SJSA1 (cell line): ENCODE data around the gene PCSK9. TPM values are rescaled to one million over a fixed set of nuclear protein-coding genes. Genes with fewer than 3 reads are reported as not detected.

ENCODE experiments used
- DNase-seq, 2 experiments: peaks; one replicate each; pipeline ENCODE4 v3.0.0-alpha.2; 2015 to 2020; ENCODE audit warnings: low spot score in 2 of 2, low read depth in 1 of 2
- H3K27ac ChIP-seq: fragments of 250-450 bp; sonication (Bioruptor Pico); 2 replicates; pipeline ENCODE4 v1.5.1; 2020; ENCODE audit warnings: mild to moderate bottlenecking, moderate library complexity
- H3K27me3 ChIP-seq: fragments of 250-450 bp; sonication (Bioruptor Pico); replicated peaks from 2 replicates; pipeline ENCODE4 v1.5.1; 2020; ENCODE audit warnings: mild to moderate bottlenecking, moderate library complexity
- H3K36me3 ChIP-seq: fragments of 250-450 bp; sonication (Bioruptor Pico); 2 replicates; pipeline ENCODE4 v1.5.1; 2020; ENCODE audit warnings: mild to moderate bottlenecking
- H3K4me1 ChIP-seq: fragments of 250-450 bp; sonication (Bioruptor Pico); replicated peaks from 2 replicates; pipeline ENCODE4 v1.6.1; 2021; ENCODE audit warnings: mild to moderate bottlenecking
- H3K4me3 ChIP-seq: fragments of 250-450 bp; sonication (Bioruptor Pico); 2 replicates; pipeline ENCODE4 v1.5.1; 2020; ENCODE audit warnings: mild to moderate bottlenecking
- H3K9me3 ChIP-seq: fragments of 250-450 bp; sonication (Bioruptor Pico); replicated peaks from 2 replicates; pipeline ENCODE4 v1.5.1; 2020; ENCODE audit warnings: mild to moderate bottlenecking
- total RNA-seq: library from RNA; depleted of rRNA; stranded (reverse); fragments of >200 nt; shearing (Covaris generic); gene quantifications from 2 replicates; pipeline ENCODE4 v1.2.3, GENCODE V29; 2014

The PCSK9 gene
- total RNA-seq, 1 experiment from 2014 or later, result 0.03 TPM

GRCh38 chr1:55041613-55042012 lies 2.3 kb downstream of the PCSK9 start:
- Histone ChIP-seq H3K4me1 (peaks cover 6% of the 10 kb centered on the region; the same call in 1 of the 2 replicates), H3K27me3 (peaks cover 57% of the 10 kb centered on the region), H3K4me3 (no peak overlapping the region), H3K27ac (no peak overlapping the region), H3K36me3 (no peaks in the 10 kb centered on the region), H3K9me3 (no peaks in the 10 kb centered on the region; the same call in 1 of the 2 replicates)
- no peak for DNase-seq

GRCh38 chr1:55043011-55043410 lies 3.7 kb downstream of the PCSK9 start:
- Histone ChIP-seq H3K4me1 (peaks cover 6% of the 10 kb centered on the region; the same call in 1 of the 2 replicates), H3K36me3 (no peaks in the 10 kb centered on the region), H3K27me3 (peaks cover 44% of the 10 kb centered on the region), H3K27ac (no peak overlapping the region), H3K9me3 (no peaks in the 10 kb centered on the region; the same call in 1 of the 2 replicates), H3K4me3 (no peak overlapping the region)
- no peak for DNase-seq

- Histone ChIP-seq H3K4me1 (peaks cover 6% of the 10 kb centered on the region; the same call in 1 of the 2 replicates), H3K27ac (no peak overlapping the region), H3K9me3 (no peaks in the 10 kb centered on the region; the same call in 1 of the 2 replicates), H3K36me3 (no peaks in the 10 kb centered on the region), H3K27me3 (peaks cover 37% of the 10 kb centered on the region), H3K4me3 (no peak overlapping the region)
- DNase-seq, result no peak
Measured at GRCh38 chr1:55043726-55044125, 4.4 kb downstream of the PCSK9 start.

GRCh38 chr1:55044617-55045397 lies 5.5 kb downstream of the PCSK9 start:
- Histone ChIP-seq H3K27me3 (peaks cover 26% of the 10 kb centered on the region), H3K9me3 (no peaks in the 10 kb centered on the region), H3K4me1 (peaks cover 1% of the 10 kb centered on the region; the same call in 1 of the 2 replicates), H3K36me3 (no peaks in the 10 kb centered on the region), H3K27ac (no peak overlapping the region), H3K4me3 (no peak overlapping the region)
- no peak for DNase-seq

GRCh38 chr1:55045430-55045829 lies 6.1 kb downstream of the PCSK9 start:
- Histone ChIP-seq H3K4me1 (no peaks in the 10 kb centered on the region), H3K36me3 (no peaks in the 10 kb centered on the region), H3K27me3 (peaks cover 20% of the 10 kb centered on the region), H3K4me3 (no peak overlapping the region), H3K27ac (no peak overlapping the region), H3K9me3 (no peaks in the 10 kb centered on the region)
- no peak for DNase-seq

GRCh38 chr1:55046871-55047270 lies 7.5 kb downstream of the PCSK9 start:
- no peaks in the 10 kb centered on the region for H3K36me3 ChIP-seq
- H3K4me3 ChIP-seq, result no peak overlapping the region
- no peak for DNase-seq
- H3K27me3 ChIP-seq, result peaks cover 5% of the 10 kb centered on the region
- no peaks in the 10 kb centered on the region for H3K4me1 ChIP-seq
- no peaks in the 10 kb centered on the region for H3K9me3 ChIP-seq
- no peak overlapping the region for H3K27ac ChIP-seq

- no peak for DNase-seq
- Histone ChIP-seq H3K4me3 (no peak overlapping the region), H3K27me3 (no peaks in the 10 kb centered on the region), H3K4me1 (no peaks in the 10 kb centered on the region), H3K9me3 (no peaks in the 10 kb centered on the region), H3K27ac (no peak overlapping the region), H3K36me3 (no peaks in the 10 kb centered on the region)
Measured at GRCh38 chr1:55047611-55048010, 8.3 kb downstream of the PCSK9 start.

GRCh38 chr1:55048453-55049270 lies 9.3 kb downstream of the PCSK9 start:
- no peaks in the 10 kb centered on the region for H3K9me3 ChIP-seq
- H3K4me3 ChIP-seq, result no peak overlapping the region
- no peaks in the 10 kb centered on the region for H3K27me3 ChIP-seq
- no peak for DNase-seq
- H3K4me1 ChIP-seq, result no peaks in the 10 kb centered on the region
- no peaks in the 10 kb centered on the region for H3K36me3 ChIP-seq
- no peak overlapping the region for H3K27ac ChIP-seq

- no peak overlapping the region for H3K27ac ChIP-seq
- H3K36me3 ChIP-seq, result no peaks in the 10 kb centered on the region
- no peaks in the 10 kb centered on the region for H3K4me1 ChIP-seq
- H3K4me3 ChIP-seq, result no peak overlapping the region
- H3K9me3 ChIP-seq, result no peaks in the 10 kb centered on the region
- H3K27me3 ChIP-seq, result no peaks in the 10 kb centered on the region
- DNase-seq, result no peak
Measured at GRCh38 chr1:55049271-55049913, 10.0 kb downstream of the PCSK9 start.

- H3K4me1 ChIP-seq, result no peaks in the 10 kb centered on the region
- no peaks in the 10 kb centered on the region for H3K36me3 ChIP-seq
- no peak overlapping the region for H3K27ac ChIP-seq
- DNase-seq, result no peak
- no peak overlapping the region for H3K4me3 ChIP-seq
- no peaks in the 10 kb centered on the region for H3K9me3 ChIP-seq
- H3K27me3 ChIP-seq, result no peaks in the 10 kb centered on the region
Measured at GRCh38 chr1:55049914-55050278, 10.5 kb downstream of the PCSK9 start.

GRCh38 chr1:55050283-55050682 lies 10.9 kb downstream of the PCSK9 start:
- Histone ChIP-seq H3K36me3 (no peaks in the 10 kb centered on the region), H3K4me1 (no peaks in the 10 kb centered on the region), H3K27ac (no peak overlapping the region), H3K4me3 (no peak overlapping the region), H3K9me3 (no peaks in the 10 kb centered on the region), H3K27me3 (no peaks in the 10 kb centered on the region)
- DNase-seq, result no peak

- H3K36me3 ChIP-seq, result no peaks in the 10 kb centered on the region
- DNase-seq, result no peak
- no peaks in the 10 kb centered on the region for H3K4me1 ChIP-seq
- H3K27ac ChIP-seq, result no peak overlapping the region
- H3K27me3 ChIP-seq, result no peaks in the 10 kb centered on the region
- no peak overlapping the region for H3K4me3 ChIP-seq
- no peaks in the 10 kb centered on the region for H3K9me3 ChIP-seq
Measured at GRCh38 chr1:55051169-55051568, 11.8 kb downstream of the PCSK9 start.

- Histone ChIP-seq H3K4me1 (no peaks in the 10 kb centered on the region), H3K4me3 (no peak overlapping the region), H3K27me3 (no peaks in the 10 kb centered on the region), H3K36me3 (no peaks in the 10 kb centered on the region), H3K27ac (no peak overlapping the region), H3K9me3 (no peaks in the 10 kb centered on the region)
- DNase-seq, result no peak
Measured at GRCh38 chr1:55051621-55052020, 12.3 kb downstream of the PCSK9 start.
